22Rv1 (cell line): ENCODE data around the gene PITRM1.

ENCODE experiments used
- ZFX ChIP-seq: fragments of 450-650 bp; IDR thresholded peaks from 2 replicates; pipeline ENCODE4 v1.6.1; 2017; ENCODE audit warnings: antibody characterized with exemption, borderline replicate concordance
- TF ChIP-seq, protein P1 (sequence below): fragments of 450-650 bp; IDR thresholded peaks from 2 replicates; pipeline ENCODE4 v1.5.1; 2017; ENCODE audit warnings: mild to moderate bottlenecking

DNA sequence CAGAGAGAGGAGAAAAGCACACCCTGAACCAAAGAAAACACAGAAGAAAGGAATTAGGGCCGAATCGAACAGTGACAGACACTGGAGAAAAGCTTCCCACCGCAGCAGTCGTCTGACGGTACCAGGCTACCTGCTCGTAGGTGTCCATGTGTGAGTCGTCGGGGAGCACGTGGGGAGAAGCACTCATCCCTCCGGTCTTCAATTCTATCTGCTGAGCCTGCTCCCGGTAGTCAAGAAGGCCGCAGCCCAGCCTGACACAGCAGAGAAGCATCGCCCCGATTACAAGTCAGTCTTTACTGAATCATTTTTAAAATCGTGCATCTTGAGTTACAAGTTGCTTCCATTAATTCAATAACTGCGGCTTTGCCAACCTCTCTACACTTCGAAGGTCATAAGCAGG lies 24.5 kb downstream of the PITRM1 start:
- TF ChIP-seq, protein P1, sequence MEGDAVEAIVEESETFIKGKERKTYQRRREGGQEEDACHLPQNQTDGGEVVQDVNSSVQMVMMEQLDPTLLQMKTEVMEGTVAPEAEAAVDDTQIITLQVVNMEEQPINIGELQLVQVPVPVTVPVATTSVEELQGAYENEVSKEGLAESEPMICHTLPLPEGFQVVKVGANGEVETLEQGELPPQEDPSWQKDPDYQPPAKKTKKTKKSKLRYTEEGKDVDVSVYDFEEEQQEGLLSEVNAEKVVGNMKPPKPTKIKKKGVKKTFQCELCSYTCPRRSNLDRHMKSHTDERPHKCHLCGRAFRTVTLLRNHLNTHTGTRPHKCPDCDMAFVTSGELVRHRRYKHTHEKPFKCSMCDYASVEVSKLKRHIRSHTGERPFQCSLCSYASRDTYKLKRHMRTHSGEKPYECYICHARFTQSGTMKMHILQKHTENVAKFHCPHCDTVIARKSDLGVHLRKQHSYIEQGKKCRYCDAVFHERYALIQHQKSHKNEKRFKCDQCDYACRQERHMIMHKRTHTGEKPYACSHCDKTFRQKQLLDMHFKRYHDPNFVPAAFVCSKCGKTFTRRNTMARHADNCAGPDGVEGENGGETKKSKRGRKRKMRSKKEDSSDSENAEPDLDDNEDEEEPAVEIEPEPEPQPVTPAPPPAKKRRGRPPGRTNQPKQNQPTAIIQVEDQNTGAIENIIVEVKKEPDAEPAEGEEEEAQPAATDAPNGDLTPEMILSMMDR, result no peak
- TF ChIP-seq ZFX, result no peak
